PC-9 (cell line): ENCODE results near the gene TBC1D22A.

Experiments
- EZH2 ChIP-seq: fragments of 200-600 bp; sonication (generic); IDR thresholded peaks from 2 replicates; pipeline ENCODE4 v1.8.0; 2017; ENCODE audit warnings: antibody characterized with exemption, low read depth
- TF ChIP-seq, protein P1 (sequence below): fragments of 200-600 bp; sonication (generic); conservative IDR thresholded peaks from 2 replicates; pipeline ENCODE4 v1.6.1; 2017; ENCODE audit warnings: mixed run types, antibody characterized with exemption, mild to moderate bottlenecking, moderate library complexity

DNA sequence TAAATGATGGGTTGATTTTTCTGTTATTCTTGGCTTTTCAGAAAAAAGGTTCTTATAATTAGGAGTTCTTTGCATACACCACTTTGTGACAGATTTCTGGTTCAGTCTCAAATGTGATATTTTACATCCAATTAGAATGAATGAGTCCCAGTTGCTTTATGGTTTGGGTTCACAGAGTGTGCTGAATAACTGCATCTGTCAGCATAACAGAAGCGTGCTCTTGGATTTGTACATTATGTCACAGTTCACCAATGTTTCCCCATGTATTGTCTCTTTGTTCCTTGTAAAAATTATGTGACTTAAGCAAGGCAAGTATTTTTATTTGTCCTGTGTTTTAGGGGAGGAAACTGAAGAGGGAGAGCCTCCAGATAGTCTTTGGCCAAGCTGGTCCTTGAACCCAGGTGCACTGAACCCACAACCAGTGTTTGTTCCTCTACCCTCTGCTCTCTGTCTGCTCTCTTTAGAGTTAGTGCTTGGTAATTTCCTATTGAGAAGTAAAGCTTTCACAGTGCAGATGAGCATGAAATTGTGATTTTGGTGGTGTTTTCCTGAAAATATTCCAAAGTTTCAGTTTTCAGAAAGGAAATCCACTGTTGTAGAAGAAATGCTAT lies 107.5 kb downstream of the TBC1D22A start:
- TF ChIP-seq, protein P1, sequence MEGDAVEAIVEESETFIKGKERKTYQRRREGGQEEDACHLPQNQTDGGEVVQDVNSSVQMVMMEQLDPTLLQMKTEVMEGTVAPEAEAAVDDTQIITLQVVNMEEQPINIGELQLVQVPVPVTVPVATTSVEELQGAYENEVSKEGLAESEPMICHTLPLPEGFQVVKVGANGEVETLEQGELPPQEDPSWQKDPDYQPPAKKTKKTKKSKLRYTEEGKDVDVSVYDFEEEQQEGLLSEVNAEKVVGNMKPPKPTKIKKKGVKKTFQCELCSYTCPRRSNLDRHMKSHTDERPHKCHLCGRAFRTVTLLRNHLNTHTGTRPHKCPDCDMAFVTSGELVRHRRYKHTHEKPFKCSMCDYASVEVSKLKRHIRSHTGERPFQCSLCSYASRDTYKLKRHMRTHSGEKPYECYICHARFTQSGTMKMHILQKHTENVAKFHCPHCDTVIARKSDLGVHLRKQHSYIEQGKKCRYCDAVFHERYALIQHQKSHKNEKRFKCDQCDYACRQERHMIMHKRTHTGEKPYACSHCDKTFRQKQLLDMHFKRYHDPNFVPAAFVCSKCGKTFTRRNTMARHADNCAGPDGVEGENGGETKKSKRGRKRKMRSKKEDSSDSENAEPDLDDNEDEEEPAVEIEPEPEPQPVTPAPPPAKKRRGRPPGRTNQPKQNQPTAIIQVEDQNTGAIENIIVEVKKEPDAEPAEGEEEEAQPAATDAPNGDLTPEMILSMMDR, result no peak
- no peak for TF ChIP-seq EZH2
